Activated effector memory CD4-positive, alpha-beta T cell treated with Interleukin-2 at 50 U/mL for 16 hours (primary cell): ENCODE results near the gene PRPF6.
"Not testable (repeated sequence)": the region's sequence is repeated elsewhere in the genome, so short reads cannot be mapped to it uniquely, and the experiment has no call there.

Experiments
- DNase-seq: peaks from one replicate; pipeline ENCODE4 v3.0.0-alpha.2; 2020

The PRPF6 gene

GRCh38 chr20:63974402-63975200 lies 6.3 kb upstream of the PRPF6 start:
- DNase-seq, result no peak

GRCh38 chr20:63976511-63976910 lies 4.4 kb upstream of the PRPF6 start:
- not testable (repeated sequence) for DNase-seq

GRCh38 chr20:63976980-63977738 lies 3.8 kb upstream of the PRPF6 start:
- no peak for DNase-seq

GRCh38 chr20:63977739-63978276 lies 3.1 kb upstream of the PRPF6 start:
- DNase-seq, result peak; percentile 48

- DNase-seq, result peak; percentile 21
Observed at GRCh38 chr20:63978319-63979228, 2.4 kb upstream of the PRPF6 start.

- DNase-seq, result no peak
Observed at GRCh38 chr20:63979229-63979556, 1.7 kb upstream of the PRPF6 start.

- DNase-seq, result peak; percentile 49
Observed at GRCh38 chr20:63979557-63980316, 1.2 kb upstream of the PRPF6 start, which contains the start of gene SAMD10. TSS of gene SAMD10 (minus strand) at chr20:63979642. CDS start at chr20:63979467, 175 bp downstream.

- peak; percentile 30 for DNase-seq
Observed at GRCh38 chr20:63980317-63980805, 571 bp upstream of the PRPF6 start.

GRCh38 chr20:63982937-63983336 lies 2.0 kb downstream of the PRPF6 start:
- DNase-seq, result no peak

GRCh38 chr20:64000906-64001305 lies 20.0 kb downstream of the PRPF6 start:
- no peak for DNase-seq

GRCh38 chr20:64001607-64002011 lies 20.7 kb downstream of the PRPF6 start:
- no peak for DNase-seq

- DNase-seq, result no peak
Observed at GRCh38 chr20:64003960-64004725, 23.2 kb downstream of the PRPF6 start.

- DNase-seq, result no peak
Observed at GRCh38 chr20:64005394-64005793, 24.5 kb downstream of the PRPF6 start.

- no peak for DNase-seq
Observed at GRCh38 chr20:64006490-64006889, 25.6 kb downstream of the PRPF6 start.

- no peak for DNase-seq
Observed at GRCh38 chr20:64006902-64007301, 26.0 kb downstream of the PRPF6 start.

GRCh38 chr20:64009811-64010387 lies 29.0 kb downstream of the PRPF6 start:
- no peak for DNase-seq

- DNase-seq, result no peak
Observed at GRCh38 chr20:64010711-64011237, 29.8 kb downstream of the PRPF6 start.

GRCh38 chr20:64011366-64011779 lies 30.4 kb downstream of the PRPF6 start:
- peak; percentile 11 for DNase-seq

- DNase-seq, result not testable (repeated sequence)
Observed at GRCh38 chr20:64012385-64013154, 31.6 kb downstream of the PRPF6 start.

- DNase-seq, result no peak
Observed at GRCh38 chr20:64015635-64016034, 34.7 kb downstream of the PRPF6 start.
